ENCODE measurements around the gene KRTAP19-1.

DNA sequence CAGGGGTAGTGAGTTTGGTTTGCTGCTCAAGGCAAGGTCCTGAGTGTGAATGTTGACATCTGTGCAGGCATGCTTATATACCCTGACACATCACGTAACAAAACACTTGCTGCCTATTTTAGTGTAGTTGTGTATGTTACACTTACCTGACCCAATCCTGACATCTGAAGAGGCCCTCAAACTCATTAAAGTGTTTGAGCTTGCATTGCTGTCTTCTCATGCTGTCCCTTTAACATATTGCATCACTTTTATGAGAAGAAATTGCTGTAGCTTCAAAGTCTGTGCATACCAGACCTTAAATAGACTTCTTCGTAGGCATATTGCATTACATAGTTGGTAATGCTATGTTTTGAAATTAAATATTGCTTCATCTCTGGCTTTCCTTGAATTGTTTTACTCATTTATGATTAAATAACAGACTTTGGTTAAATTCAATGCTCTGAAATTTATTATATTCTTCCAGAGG lies 11.8 kb upstream of the KRTAP19-1 start, which contains the start of gene KRTAP19-3:
- TF ChIP-seq, protein P1, sequence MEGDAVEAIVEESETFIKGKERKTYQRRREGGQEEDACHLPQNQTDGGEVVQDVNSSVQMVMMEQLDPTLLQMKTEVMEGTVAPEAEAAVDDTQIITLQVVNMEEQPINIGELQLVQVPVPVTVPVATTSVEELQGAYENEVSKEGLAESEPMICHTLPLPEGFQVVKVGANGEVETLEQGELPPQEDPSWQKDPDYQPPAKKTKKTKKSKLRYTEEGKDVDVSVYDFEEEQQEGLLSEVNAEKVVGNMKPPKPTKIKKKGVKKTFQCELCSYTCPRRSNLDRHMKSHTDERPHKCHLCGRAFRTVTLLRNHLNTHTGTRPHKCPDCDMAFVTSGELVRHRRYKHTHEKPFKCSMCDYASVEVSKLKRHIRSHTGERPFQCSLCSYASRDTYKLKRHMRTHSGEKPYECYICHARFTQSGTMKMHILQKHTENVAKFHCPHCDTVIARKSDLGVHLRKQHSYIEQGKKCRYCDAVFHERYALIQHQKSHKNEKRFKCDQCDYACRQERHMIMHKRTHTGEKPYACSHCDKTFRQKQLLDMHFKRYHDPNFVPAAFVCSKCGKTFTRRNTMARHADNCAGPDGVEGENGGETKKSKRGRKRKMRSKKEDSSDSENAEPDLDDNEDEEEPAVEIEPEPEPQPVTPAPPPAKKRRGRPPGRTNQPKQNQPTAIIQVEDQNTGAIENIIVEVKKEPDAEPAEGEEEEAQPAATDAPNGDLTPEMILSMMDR (IDR thresholded peaks at IDR 0.05), result no peak
- TF ChIP-seq POLR2A (IDR thresholded peaks at IDR 0.05), result no peak
